ENCODE measurements around the gene NPIPB6.
A peak's percentile ranks its signal among the peaks of the same experiment; 100 is the strongest.
"Not testable (repeated sequence)": the region's sequence is repeated elsewhere in the genome, so short reads cannot be mapped to it uniquely, and the experiment has no call there.

Gene NPIPB6

DNA sequence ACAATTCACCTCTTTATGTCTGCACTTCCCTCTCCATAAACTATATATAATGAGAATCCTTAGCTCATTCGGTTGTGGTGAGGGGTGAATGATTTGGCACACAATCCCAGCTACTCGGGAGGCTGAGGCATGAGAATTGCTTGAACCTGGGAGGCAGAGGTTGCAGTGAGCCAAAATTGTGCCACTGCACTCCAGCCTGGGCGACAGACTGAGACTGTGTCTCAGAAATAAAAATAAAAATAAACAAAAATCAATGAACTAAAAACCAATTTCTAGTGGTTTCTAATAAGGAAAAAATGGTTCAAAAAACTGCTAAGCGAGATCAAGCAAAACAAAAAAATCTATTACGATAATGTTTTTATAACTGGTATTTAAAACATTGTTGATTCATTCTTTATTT is at the start of gene NPIPB6:
Gene NPIPB6 (minus strand): TSS at position 101 of the 400 bp plus-strand sequence. CDS start 686 bp downstream, outside the sequence.
- not testable (repeated sequence) for DNase-seq (ENCODE audit: low read depth); H3K4me3 ChIP-seq (ENCODE audit: control insufficient read depth, low read depth, low read length)

DNA sequence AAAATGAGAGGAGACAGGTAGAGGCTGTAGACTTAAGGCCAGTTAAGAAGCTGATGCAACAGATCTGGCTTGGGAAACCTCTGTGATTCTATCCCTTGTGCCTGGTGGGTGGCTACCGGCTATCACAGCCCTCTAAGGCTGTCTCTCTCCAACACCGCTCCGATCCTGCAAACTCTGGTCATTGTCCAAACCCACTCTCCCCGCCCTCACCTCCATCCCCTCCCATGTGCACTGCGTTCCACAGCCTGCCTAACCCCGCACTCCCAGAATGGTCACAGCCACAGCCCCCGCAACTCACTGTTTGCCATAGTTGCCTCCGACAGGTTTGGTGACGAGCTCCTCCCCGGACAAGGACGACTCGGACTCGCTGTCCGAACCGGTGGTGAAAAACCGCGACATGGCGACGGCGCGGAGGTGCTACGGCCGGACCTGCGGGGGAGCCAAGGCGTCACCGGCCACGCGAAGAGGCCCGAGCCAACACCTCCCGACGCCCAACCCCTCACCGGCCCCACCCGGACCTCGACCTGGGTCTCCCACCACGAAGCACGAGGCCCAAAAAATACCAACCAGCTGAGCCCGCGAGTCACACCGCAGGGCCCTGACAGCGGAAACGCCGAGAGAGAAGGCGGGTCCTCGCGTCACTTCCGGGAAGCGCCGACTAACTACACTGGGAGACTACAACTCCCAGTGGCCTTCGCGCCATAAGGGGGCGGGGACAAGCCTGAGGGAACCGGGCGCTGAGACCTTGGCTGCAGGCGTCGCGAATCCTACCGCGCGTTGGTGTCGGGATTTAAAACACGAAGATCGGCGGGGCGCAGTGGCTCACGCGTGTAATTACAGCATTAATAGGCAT is 40.1 kb upstream of the NPIPB6 start, which contains the start of gene EIF3CL:
Gene EIF3CL (minus strand): TSS at position 622 of the 853 bp plus-strand sequence. CDS start 223 bp downstream, at position 399.
- not testable (repeated sequence) for DNase-seq (ENCODE audit: low read depth)
- peak within 1 kb of the TSS; percentile 33 for H3K4me3 ChIP-seq (ENCODE audit: control insufficient read depth, low read depth, low read length)

- not testable (repeated sequence) for H3K4me3 ChIP-seq (ENCODE audit: control insufficient read depth, low read depth, low read length); DNase-seq (ENCODE audit: low read depth)
These were observed 28.7 kb upstream of the NPIPB6 start for GRCh38 chr16:28392054-28392453.

- not testable (repeated sequence) for DNase-seq (ENCODE audit: low read depth); H3K4me3 ChIP-seq (ENCODE audit: control insufficient read depth, low read depth, low read length)
These were observed 19.0 kb upstream of the NPIPB6 start for GRCh38 chr16:28382177-28382867.

- DNase-seq (ENCODE audit: low read depth); H3K4me3 ChIP-seq (ENCODE audit: control insufficient read depth, low read depth, low read length): not testable (repeated sequence)
These were observed 14.5 kb upstream of the NPIPB6 start for GRCh38 chr16:28377822-28378221.

- DNase-seq (ENCODE audit: low read depth), result not testable (repeated sequence)
These were observed 13.9 kb upstream of the NPIPB6 start for GRCh38 chr16:28377108-28377625.

GRCh38 chr16:28375115-28375514 is 11.8 kb upstream of the NPIPB6 start:
- DNase-seq (ENCODE audit: low read depth); H3K4me3 ChIP-seq (ENCODE audit: control insufficient read depth, low read depth, low read length): not testable (repeated sequence)

More at GRCh38 chr16:28377108-28377625, 13.9 kb upstream of the NPIPB6 start:
- H3K4me3 ChIP-seq (ENCODE audit: control insufficient read depth, low read depth, low read length), result not testable (repeated sequence)

DNA sequence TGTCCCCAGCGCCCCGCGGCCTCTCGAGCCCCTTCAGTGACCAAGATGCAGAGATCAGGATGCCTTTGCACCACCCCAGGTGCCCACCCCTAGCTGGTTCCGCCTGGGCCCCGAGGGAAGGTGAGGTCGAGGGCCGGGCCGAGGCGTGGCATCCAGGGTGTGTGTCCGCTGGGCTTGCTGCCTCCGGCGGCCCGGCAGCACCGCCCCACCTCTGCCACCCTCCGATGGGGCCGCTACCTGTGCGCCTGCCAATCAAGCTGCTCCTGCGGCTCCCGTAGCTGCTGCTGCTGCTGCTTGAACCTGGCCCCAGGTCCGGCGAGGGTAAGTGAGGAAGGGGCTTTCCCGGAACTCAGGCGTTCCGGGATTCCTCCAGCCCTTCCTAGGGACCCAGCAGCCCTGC is 11.0 kb upstream of the NPIPB6 start:
- H3K4me3 ChIP-seq (ENCODE audit: control insufficient read depth, low read depth, low read length); DNase-seq (ENCODE audit: low read depth): not testable (repeated sequence)

- DNase-seq (ENCODE audit: low read depth); H3K4me3 ChIP-seq (ENCODE audit: control insufficient read depth, low read depth, low read length): not testable (repeated sequence)
These were observed 4.6 kb upstream of the NPIPB6 start for GRCh38 chr16:28367926-28368325.

- not testable (repeated sequence) for H3K4me3 ChIP-seq (ENCODE audit: control insufficient read depth, low read depth, low read length); DNase-seq (ENCODE audit: low read depth)
These were observed 1.2 kb upstream of the NPIPB6 start for GRCh38 chr16:28364268-28365173.

DNA sequence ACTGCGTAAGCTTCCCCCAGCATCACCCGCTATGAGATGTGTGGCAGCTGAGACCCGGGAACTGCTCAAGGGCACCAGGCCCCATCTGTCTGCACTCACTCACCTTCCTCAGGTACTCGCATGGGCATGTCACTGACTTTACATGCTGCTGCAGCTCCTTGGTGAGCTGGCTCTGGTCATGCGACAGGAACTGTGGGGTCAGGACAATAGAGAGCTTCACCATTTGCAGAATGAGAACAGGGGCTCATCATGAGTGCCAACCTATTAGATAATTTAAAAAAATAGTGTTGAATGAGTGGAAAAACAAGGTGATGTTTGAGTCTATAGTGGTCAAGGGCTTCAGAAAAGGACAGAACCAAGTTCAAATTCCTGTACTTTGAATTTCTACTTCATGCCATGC is 708 bp downstream of the NPIPB6 start:
- not testable (repeated sequence) for H3K4me3 ChIP-seq (ENCODE audit: control insufficient read depth, low read depth, low read length); DNase-seq (ENCODE audit: low read depth)

DNA sequence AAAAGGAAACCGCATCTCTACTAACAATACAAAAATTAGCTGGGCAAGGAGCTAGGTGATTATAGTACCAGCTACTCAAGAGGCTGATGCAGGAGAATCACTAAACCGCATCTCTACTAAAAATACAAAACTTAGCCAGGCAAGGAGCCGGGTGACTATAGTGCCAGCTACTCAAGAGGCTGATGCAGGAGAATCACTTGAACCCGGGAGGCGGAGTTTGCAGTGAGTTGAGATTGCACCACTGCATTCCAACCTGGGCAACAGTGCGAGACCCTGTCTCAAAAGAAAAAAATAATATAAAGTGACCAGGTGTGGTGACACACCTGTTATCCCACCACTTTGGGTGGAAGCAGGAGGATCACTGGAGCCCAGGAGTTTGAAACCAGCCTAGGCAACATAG is 25.1 kb downstream of the NPIPB6 start:
- not testable (repeated sequence) for DNase-seq (ENCODE audit: low read depth); H3K4me3 ChIP-seq (ENCODE audit: control insufficient read depth, low read depth, low read length)

DNA sequence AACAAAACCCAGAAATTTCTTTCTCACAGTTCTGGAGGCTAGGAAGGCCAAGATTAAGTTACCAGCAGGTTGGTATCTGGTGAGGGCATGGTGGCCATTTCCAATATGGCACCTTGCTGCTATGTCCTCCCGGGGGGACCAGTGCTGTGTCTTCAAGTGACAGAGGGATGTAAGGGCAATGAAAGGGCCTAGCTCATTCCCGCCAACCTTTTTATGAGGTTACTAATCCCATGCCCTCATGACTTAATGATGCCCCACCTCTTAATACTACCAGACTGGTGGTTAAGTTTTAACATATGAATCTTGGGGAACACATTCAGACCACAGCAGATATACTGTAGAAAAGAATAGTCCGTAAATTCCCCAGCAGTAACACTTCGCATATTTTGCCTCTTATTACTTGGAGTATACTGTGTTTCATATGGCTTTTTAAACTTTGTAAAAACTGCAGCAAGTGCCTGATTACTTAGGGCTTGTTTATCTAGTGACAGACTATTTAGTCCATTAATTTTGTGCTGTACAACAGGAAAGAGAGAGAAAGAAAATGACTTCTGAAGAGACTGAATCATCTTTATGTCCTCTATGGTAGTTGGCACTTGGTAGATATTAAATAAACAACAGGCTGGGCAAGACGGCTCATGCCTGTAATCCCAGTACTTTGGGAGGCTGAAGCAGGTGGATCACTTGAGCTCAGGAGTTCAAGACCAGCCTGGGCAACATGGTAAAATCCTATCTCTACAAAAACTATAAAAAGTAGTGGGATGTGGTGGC is 26.2 kb downstream of the NPIPB6 start:
- H3K4me3 ChIP-seq (ENCODE audit: control insufficient read depth, low read depth, low read length); DNase-seq (ENCODE audit: low read depth): not testable (repeated sequence)

- not testable (repeated sequence) for H3K4me3 ChIP-seq (ENCODE audit: control insufficient read depth, low read depth, low read length); DNase-seq (ENCODE audit: low read depth)
These were observed 27.6 kb downstream of the NPIPB6 start for GRCh38 chr16:28335678-28336077.

DNA sequence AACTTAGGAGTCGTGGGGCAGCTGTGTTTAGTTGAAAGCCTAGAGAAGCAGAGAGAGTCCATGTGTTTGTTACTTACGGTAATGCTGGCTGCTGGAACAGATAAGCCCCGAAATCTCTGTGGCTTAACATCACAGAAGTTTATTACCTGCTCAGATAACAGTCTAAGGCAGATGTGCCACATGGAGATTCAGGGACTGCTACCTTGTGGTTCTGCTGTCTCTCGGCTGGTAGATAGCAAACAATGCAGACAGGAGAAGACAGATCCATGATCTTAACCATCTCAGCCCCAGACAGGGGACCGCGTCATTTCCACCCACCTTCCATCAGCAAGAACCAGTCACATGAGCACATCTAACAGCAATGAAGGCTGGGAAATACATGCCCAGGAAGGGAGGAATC is 30.7 kb downstream of the NPIPB6 start:
- H3K4me3 ChIP-seq (ENCODE audit: control insufficient read depth, low read depth, low read length); DNase-seq (ENCODE audit: low read depth): not testable (repeated sequence)

DNA sequence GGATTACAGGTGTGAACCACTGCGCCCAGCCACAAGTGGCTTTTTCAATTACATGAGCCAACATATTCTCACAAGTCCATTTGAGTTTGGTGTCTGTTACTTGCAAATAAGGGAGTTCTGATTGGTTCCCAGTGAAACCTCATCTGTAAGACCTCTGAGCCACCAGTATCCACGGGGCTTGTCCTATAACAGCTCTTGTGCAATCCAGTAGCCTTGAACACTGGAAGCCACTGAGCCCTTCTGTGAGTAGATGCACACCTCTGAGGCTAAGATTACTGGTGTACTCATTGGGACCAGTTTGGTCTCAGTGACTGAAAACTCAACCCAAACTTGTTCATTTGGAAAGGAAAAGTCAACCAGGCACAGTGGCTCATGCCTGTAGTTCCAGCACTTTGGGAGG is 32.3 kb downstream of the NPIPB6 start:
- H3K4me3 ChIP-seq (ENCODE audit: control insufficient read depth, low read depth, low read length); DNase-seq (ENCODE audit: low read depth): not testable (repeated sequence)

GRCh38 chr16:28330232-28330631 is 33.1 kb downstream of the NPIPB6 start:
- not testable (repeated sequence) for DNase-seq (ENCODE audit: low read depth); H3K4me3 ChIP-seq (ENCODE audit: control insufficient read depth, low read depth, low read length)

Measured in fibroblast of mammary gland (primary cell).